Upper lobe of left lung (tissue), 6 donors: Measurements from ENCODE around the gene ARHGAP24. TPM values are rescaled to one million over a fixed set of nuclear protein-coding genes. Genes with fewer than 3 reads are reported as not detected.

Experiments used
- ATAC-seq, 2 donors: fragments of 200-7000 bp; cut with Tn5 transposase; one replicate each; pipeline ENCODE4 v1.9.1; 2022; ENCODE audit warnings: mild to moderate bottlenecking in 2 of 2, moderate library complexity in 2 of 2; ENCODE audit not compliant: low FRiP score in 2 of 2
- DNase-seq, 2 donors: peaks; one replicate each; pipeline ENCODE4 v3.0.0-alpha.2; 2019 to 2020
- H3K27ac ChIP-seq, 4 donors: fragments of 200-600 bp; sonication (generic); one replicate each; pipeline ENCODE4 v1.5.1; 2016 to 2019
- H3K27me3 ChIP-seq, 4 donors: fragments of 200-600 bp; sonication (generic); one replicate each; pipeline ENCODE4 v1.5.1; 2017 to 2019
- H3K36me3 ChIP-seq, 4 donors: fragments of 200-600 bp; sonication (generic); one replicate each; pipeline ENCODE4 v1.5.1; 2016 to 2019
- H3K4me1 ChIP-seq, 4 donors: fragments of 200-600 bp; sonication (generic); one replicate each; pipeline ENCODE4 v1.5.1; 2018 to 2019
- H3K4me3 ChIP-seq, 4 donors: fragments of 200-600 bp; sonication (generic); one replicate each; pipeline ENCODE4 v1.5.1; 2017 to 2019; ENCODE audit warnings: mild to moderate bottlenecking in 2 of 4, moderate library complexity in 1 of 4
- H3K9me3 ChIP-seq, 4 donors: fragments of 200-600 bp; sonication (generic); one replicate each; pipeline ENCODE4 v1.5.1; 2018 to 2019
- EP300 ChIP-seq, 4 donors: sonication (generic); formaldehyde crosslinking; IDR thresholded peaks; one replicate each; pipeline ENCODE4 v1.5.1; 2017; ENCODE audit warnings: antibody characterized with exemption in 4 of 4, control low read depth in 2 of 4
- POLR2A ChIP-seq, 4 donors: fragments of 450-650 bp; IDR thresholded peaks; one replicate each; pipeline ENCODE4 v1.5.1; 2016 to 2017; ENCODE audit warnings: antibody characterized with exemption in 4 of 4, mild to moderate bottlenecking in 2 of 4
- POLR2AphosphoS5 ChIP-seq, 2 donors: sonication (generic); formaldehyde crosslinking; IDR thresholded peaks; one replicate each; pipeline ENCODE4 v1.5.1; 2017; ENCODE audit warnings: antibody characterized with exemption in 2 of 2
- WGBS, 2 donors: methylation state at CpG; one replicate each; pipeline ENCODE4 v1.1.5; 2017 to 2018; 5-methylcytosine and 5-hydroxymethylcytosine counted together
- total RNA-seq, 6 donors: library from RNA; depleted of rRNA in 4 of 6; stranded (reverse); fragments of >200 nt in 4 of 6; gene quantifications; one replicate each; pipeline versions ENCODE4 v1.1.0 to v1.2.1, GENCODE V29; 2016 to 2021
- TF ChIP-seq, protein P1 (sequence below), 6 experiments: fragments of 450-650 bp in 4 of 6; fragments of 200-600 bp in 2 of 6; sonication (generic) in 2 of 6; IDR thresholded peaks; one replicate each; pipeline ENCODE4 v1.5.1; 2016 to 2019; ENCODE audit warnings: antibody characterized with exemption in 6 of 6
- donor health status: DM: no; HTN: no; CAD: no; lungs with moderate emphysema.
- donor health status: DM: no; HTN: yes; CAD: no; lungs with severe emphysema.

The ARHGAP24 gene
- total RNA-seq, 6 donors from 2014 or later, result 26.4 to 92.2 (median 52.4) TPM

DNA sequence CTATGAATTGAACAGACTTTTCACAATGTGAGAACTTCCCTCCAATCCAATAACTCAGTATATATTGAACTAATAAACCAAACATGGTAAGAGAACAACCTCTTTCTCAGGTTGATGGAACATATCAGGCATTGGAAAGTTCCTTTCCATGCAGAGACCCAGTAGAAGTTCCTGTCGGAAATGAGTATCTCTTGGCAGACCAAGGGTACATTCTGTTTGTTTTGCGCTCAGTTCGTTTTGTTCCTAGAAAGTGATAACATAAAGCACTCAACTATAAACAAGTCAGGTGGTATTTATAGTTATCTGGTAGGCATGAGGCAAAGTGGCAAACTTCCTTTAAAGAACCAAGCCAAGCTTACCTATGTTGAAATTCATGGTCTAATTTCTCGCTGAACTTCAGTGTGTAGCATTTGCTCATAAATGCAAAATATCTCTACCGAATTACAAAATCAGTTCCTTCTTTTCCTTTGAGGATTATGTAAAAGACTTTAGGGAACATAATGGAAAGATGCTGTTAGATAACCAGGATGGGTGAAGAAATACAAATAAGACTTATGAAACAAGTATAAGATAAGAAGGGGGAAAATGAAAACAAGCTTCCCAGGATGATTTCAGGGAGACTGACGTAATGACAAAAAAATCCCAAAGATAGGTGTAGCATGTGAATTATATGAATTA lies 120.3 kb downstream of the ARHGAP24 start:
- ATAC-seq, result no peak
- no peak overlapping the region for H3K27ac ChIP-seq
- H3K36me3 ChIP-seq, result no peaks in the 10 kb centered on the region

DNA sequence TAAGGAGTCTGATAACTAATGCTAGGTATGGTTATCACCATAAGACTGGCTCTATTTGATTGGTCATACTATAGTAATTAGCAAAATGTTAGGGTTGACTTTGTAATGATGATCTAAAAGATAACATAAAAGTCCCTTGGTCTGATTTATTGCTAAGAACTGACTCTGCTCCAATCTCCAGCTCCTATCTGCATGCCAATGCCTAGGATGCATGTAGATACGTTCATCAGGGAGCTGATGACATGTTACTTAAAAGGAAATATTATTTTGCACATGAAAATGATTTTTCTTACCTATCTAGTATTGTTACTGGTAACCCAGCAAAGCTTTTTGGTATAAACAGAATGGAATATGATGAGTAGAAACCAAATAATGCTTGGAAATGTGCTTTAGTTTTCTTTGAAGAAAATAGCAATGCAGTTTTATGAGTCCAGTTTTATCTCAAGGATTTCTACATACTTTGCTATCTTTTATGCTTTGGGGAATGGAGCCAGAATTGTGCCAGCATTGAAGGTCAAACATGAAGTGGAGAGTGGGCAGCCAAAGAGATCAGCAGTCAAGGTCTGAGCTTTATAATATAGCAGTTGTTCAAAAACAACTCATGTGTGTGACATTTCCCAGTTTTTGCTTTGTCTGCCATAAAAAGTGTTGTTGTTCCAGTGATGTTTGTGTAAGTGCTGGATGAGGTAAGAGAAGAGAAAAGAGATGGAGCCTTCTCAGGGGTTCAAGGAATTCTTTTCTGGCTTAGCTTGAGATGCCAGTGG lies 121.0 kb downstream of the ARHGAP24 start:
- ATAC-seq (no peak), DNase-seq (no peak)
- Histone ChIP-seq H3K4me3 (no peak overlapping the region), H3K36me3 (no peaks in the 10 kb centered on the region), H3K9me3 (no peaks in the 10 kb centered on the region), H3K4me1 (no peaks in the 10 kb centered on the region), H3K27ac (no peak overlapping the region), H3K27me3 (no peaks in the 10 kb centered on the region)
- TF ChIP-seq POLR2A (IDR thresholded peaks at IDR 0.05), result no peak
- WGBS, 2 donors, result 68 to 80% methylated on average over 1 of the region's 1 CpG

More for the DNA sequence above, 120.3 kb downstream of the ARHGAP24 start:
- 57 to 62% methylated on average over 6 of the region's 6 CpGs for WGBS, 2 donors
- Histone ChIP-seq H3K4me3 (no peak overlapping the region), H3K27me3 (no peaks in the 10 kb centered on the region), H3K9me3 (no peaks in the 10 kb centered on the region), H3K4me1 (no peaks in the 10 kb centered on the region)
- DNase-seq, result no peak
- TF ChIP-seq POLR2AphosphoS5 (IDR thresholded peaks at IDR 0.05) (no peak), POLR2A (IDR thresholded peaks at IDR 0.05) (no peak), EP300 (IDR thresholded peaks at IDR 0.05) (no peak)
- TF ChIP-seq, protein P1, sequence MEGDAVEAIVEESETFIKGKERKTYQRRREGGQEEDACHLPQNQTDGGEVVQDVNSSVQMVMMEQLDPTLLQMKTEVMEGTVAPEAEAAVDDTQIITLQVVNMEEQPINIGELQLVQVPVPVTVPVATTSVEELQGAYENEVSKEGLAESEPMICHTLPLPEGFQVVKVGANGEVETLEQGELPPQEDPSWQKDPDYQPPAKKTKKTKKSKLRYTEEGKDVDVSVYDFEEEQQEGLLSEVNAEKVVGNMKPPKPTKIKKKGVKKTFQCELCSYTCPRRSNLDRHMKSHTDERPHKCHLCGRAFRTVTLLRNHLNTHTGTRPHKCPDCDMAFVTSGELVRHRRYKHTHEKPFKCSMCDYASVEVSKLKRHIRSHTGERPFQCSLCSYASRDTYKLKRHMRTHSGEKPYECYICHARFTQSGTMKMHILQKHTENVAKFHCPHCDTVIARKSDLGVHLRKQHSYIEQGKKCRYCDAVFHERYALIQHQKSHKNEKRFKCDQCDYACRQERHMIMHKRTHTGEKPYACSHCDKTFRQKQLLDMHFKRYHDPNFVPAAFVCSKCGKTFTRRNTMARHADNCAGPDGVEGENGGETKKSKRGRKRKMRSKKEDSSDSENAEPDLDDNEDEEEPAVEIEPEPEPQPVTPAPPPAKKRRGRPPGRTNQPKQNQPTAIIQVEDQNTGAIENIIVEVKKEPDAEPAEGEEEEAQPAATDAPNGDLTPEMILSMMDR (IDR thresholded peaks at IDR 0.05), result no peak

DNA sequence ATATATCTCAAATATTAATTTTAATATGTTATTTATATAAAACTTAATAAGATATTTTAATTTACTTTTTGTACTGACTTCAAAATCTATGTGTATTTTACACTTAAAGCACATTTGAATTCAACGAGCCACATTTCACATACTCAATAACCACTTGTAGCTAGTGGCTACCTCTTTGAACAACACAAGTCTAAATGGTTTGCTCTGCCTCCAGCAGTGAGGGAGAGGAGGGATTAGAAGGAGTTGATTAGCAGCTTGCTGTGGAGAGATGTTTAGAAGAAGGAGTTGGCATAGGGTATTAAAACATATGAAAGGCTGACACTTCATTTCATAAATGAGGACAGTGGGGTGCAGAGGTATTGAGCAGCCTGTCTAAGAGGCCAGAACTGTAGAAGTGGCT lies 124.0 kb downstream of the ARHGAP24 start:
- ATAC-seq (no peak), DNase-seq (no peak)
- Histone ChIP-seq H3K4me1 (no peaks in the 10 kb centered on the region), H3K27ac (no peak overlapping the region), H3K9me3 (no peaks in the 10 kb centered on the region), H3K36me3 (no peaks in the 10 kb centered on the region), H3K27me3 (no peaks in the 10 kb centered on the region), H3K4me3 (no peak overlapping the region)
- 64 to 74% methylated on average over 1 of the region's 1 CpG for WGBS, 2 donors
- TF ChIP-seq, protein P1 (IDR thresholded peaks at IDR 0.05), result no peak
- TF ChIP-seq POLR2A (IDR thresholded peaks at IDR 0.05) (no peak), POLR2AphosphoS5 (IDR thresholded peaks at IDR 0.05) (no peak), EP300 (IDR thresholded peaks at IDR 0.05) (no peak)

GRCh38 chr4:85600501-85600900 lies 125.6 kb downstream of the ARHGAP24 start:
- WGBS, 2 donors, result 77 to 85% methylated on average over 4 of the region's 4 CpGs
- no peak for ATAC-seq
- Histone ChIP-seq H3K9me3 (no peaks in the 10 kb centered on the region), H3K4me3 (no peak overlapping the region), H3K4me1 (no peaks in the 10 kb centered on the region), H3K27ac (no peak overlapping the region), H3K36me3 (no peaks in the 10 kb centered on the region), H3K27me3 (no peaks in the 10 kb centered on the region)
- no peak for DNase-seq
- no peak for TF ChIP-seq POLR2A (IDR thresholded peaks at IDR 0.05)
- TF ChIP-seq EP300 (IDR thresholded peaks at IDR 0.05), result no peak
- TF ChIP-seq, protein P1 (IDR thresholded peaks at IDR 0.05), result no peak
- no peak for TF ChIP-seq POLR2AphosphoS5 (IDR thresholded peaks at IDR 0.05)

- Histone ChIP-seq H3K4me1 (no peaks in the 10 kb centered on the region), H3K36me3 (no peaks in the 10 kb centered on the region), H3K27me3 (no peaks in the 10 kb centered on the region), H3K4me3 (no peak overlapping the region), H3K9me3 (no peaks in the 10 kb centered on the region), H3K27ac (no peak overlapping the region)
- no peak for DNase-seq
- 77 to 81% methylated on average over 3 of the region's 3 CpGs for WGBS, 2 donors
- TF ChIP-seq EP300 (IDR thresholded peaks at IDR 0.05) (no peak), POLR2AphosphoS5 (IDR thresholded peaks at IDR 0.05) (no peak)
- TF ChIP-seq, protein P1 (IDR thresholded peaks at IDR 0.05), result no peak
- no peak for ATAC-seq
Measured at GRCh38 chr4:85603437-85604336, 128.7 kb downstream of the ARHGAP24 start.
